ENCODE data around the gene HORMAD2.
A peak's percentile ranks its signal among the peaks of the same experiment; 100 is the strongest.

Gene HORMAD2, protein sequence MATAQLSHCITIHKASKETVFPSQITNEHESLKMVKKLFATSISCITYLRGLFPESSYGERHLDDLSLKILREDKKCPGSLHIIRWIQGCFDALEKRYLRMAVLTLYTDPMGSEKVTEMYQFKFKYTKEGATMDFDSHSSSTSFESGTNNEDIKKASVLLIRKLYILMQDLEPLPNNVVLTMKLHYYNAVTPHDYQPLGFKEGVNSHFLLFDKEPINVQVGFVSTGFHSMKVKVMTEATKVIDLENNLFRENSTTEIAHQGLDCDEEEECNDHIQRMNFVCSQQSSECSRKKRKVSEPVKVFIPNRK

DNA sequence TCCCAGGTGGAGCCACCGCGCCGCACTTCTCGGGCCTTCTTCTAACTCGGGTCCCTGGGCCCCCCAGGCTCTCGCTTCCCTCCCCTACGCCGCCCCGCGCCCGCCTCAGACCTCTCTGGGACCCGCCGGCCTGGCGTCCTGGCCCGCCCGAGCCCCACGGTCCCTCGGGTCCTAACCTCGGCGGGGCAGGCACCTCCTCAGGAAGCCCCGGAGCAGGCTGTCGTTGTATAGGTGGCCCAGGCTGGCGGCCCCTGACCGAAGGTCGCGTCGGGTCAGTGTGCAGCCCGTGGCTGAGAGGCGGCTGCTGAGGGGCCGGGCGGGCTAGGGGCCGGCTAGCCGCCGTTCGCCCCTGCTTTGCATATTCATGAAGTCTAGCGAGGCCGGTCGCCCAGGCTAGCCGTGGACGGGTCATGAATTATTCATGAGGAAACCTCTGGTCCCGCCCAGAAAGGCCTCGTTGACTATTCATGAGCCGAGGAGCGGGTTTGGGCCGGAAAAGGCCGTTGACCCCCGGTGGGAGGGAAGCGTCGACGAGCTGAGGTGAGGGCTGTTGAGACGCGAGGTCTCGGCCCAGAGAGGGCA, at the start of gene HORMAD2:
TSS of gene HORMAD2 (plus strand) at position 513 of the 582 bp plus-strand sequence. CDS start 13,489 bp downstream, outside the sequence.
- DNase-seq: peak in 1 of 2 donors; percentile 3

DNA sequence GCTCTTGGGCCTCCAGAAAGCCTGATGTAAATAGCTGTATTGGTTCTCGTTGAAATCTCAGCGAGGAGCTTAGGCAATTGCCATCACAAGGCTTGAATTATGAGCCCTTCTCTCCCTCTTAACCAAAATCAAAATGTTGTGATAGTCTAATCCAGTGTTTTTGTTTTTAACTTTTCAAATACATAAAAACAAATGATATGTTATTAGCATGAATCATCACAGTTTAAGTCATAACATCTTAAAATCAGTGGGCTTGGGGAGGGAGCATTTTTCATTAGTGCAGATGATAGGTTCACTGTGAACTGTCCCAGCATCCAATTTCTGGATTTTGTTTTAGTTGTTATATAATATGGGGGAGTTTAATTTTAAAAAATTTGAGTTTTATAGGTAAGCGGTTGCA, 48.9 kb upstream of the HORMAD2 start:
- no peak for DNase-seq

DNA sequence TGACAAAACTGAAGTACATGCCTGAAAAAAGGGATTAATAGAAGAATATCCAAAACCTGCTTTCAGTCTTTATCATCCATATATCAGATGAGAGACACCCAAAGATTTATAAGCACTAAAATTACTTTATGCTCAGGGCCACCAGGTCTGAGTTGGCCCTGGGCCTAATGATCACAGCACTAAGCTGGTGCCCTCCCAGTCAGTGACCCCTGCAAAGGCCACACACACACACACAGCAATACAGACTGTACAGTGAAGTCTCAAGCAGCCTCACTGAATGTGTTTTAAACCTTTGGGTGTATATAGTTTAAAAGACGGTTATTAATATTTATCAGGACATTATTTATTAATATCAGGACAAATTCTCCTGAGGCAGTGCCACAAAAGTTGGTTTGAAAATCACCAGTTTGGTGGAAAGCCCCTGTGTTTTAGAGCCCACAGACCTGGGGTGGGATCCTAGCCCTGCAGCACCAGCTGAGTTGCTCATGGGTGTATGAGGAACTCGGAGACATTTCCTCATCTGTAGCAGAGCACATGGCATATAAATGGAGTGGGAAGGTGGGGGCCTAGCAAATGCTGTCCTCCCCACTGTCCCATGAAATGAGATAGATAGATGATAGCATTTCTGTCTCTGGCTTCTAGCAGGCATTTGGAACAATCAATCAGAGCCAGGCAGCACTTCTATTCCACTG, 48.4 kb upstream of the HORMAD2 start:
- no peak for DNase-seq

DNA sequence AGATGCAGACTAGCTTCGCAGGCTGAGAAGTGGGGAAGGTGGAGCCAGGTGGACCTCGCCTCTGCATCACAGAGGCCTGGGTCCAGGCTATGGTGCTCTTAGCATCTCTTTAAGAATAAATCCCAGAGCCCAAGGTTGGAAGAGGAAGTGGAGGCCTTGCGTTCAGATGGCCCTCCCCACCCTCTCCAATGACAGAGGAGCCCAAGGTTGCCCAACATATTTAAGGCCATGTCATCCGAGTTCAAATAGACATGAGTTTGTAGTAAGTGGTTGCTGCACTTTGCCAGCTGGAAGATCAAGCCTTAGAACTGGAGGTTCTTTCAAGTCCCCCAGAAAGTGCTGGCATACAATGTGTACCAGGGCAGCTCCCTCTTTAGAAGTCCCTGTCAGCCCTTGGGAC, 47.1 kb upstream of the HORMAD2 start:
- peak in 1 of 2 donors; percentile 14 for DNase-seq

DNA sequence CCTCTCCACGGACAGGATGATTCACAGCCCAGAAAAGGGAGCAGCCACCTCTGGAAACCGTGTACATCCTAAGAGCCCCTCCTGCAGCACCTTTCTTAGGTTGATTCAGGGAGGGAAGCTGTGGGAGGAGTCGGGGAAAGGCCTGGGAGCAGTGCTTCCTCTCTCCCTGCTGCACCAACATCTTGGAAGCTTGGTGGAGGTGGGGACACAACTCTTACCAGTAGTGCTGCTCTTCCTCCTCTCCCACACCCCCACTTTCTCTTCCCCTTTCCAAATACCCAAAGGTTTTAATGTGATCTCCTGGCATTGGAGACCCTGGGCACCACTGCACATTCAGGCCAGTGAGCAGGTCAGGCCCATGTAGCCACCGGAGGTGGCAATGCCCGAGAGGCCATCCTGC, 46.4 kb upstream of the HORMAD2 start:
- no peak for DNase-seq

DNA sequence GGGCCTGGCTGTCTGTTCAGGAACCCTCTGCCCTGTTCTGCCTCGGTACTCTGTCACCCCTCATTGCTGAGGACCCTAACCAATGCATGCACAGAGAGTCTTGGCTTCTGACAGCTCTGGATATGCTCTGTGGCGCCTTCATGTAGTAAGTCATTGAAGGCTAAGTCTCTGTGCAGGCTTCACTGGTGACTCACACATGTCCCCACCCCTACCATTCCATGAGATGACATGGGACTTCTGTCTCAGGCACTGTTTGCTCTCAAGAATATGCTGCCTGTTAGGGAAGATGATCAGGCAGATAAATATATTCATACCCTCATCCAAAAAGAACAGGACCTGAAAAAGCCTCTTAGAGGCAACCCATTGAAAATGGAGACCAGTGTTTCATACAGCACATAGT, 43.6 kb upstream of the HORMAD2 start:
- no peak for DNase-seq

DNA sequence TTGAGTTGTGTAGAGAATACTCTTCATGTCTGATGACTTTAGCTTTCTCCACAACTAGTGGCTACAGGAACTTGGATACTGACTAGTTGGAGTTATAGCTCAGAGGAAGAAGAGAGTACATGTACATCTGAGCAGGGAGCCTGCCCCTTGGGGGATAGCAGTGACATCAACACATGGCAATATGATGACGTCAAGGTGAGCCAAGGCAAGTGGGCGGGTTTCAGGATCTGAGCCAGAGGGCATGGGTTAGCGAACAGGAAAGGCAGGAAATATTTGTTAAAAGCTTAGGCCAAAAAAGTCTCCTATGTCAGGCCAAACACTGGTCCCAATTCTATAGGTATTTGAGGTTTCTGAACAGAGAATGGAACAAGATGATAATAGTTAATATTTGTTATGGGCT, 42.0 kb upstream of the HORMAD2 start:
- DNase-seq: no peak

DNA sequence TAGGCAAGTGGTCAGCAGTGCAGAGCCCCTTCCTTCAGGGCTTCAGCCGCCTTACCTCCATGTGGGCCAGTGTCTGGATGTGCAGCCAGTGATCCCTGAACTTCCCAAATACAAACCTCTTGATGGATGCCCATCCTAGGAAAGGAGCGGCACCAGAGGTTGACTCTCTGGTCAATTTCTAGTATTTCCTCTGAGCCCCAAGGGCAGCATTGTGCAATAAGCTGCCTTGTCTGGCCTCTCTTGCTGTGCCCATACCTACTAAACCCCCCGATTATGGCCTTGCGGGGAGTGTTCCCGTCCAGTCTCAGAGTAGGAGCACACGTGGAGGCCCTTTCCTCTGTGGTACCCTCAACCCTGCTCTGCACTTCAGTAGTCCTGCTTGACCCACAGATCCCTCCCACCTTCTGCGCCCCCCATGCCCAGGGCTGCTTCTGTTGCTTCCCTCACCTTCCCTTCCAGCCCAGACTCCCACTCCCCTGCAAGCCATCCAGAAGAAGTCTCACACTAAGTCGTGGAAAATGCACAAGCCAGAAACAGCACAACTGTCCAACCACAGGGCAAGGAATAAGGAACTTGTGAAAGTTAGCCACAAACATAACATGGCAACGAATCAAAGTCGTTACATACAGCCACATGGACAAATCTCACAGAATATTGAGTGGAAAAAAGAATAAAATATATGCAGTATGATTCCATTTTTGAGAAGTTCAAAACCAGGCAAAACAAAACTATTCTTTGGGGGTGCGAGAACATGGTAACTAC, 39.6 kb upstream of the HORMAD2 start:
- DNase-seq: no peak

DNA sequence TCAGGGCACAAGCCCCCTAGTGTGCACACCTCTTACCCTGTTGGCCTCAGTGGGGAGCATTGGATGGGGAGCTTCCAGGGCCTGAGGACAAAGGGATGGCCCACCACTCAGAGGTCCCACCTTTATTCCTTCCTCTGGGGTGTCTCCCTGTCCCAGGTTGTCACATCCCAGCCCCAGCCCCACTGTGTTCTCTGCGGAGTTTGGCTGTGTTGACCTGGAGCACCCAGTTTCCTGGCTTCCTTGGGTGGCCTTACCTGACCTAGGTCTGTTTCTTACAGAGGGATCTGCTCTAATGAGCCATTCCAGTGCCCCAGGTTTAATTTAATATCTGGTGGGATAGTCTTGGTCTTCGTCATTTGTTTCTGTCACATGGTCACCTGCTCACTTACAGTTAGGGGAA, 38.8 kb upstream of the HORMAD2 start:
- DNase-seq: no peak

DNA sequence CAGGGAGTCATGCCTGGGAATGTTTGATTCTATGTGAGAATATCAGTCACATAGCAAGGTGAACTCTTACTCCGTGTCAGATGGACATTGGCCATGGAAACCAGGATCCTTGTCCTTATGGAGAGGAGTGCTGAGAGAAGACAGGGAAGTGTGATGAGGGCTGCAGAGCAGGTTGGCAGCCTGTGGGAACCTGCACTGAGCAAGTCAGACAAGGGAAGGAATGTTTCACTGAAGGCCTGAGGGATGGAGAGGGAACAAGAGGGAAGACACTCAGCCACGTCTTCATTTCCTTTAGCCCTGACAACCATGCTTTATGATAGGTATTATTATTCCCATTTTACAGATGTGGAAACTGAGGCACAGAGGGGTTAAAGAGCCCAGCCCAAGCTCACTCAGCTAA, 38.4 kb upstream of the HORMAD2 start:
- DNase-seq: no peak

DNA sequence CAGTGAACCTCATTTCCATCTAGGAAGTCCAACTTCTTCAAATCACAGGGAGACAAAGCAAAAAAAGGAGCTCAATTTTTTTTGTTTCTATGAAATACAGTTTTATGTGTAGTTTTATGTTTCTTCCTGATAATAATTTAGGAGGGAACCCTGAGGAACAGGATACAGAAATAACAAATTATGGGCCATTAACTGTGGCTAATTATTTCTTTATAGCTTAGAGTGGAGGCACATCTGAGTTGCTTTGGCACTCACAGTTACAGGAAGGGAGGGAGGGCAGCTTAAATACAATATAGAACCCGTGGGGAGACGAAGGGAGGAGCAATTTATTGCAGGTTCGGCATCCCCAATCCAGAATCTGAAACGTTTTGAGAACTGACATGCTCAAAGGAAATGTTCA, 37.1 kb upstream of the HORMAD2 start:
- no peak for DNase-seq

DNA sequence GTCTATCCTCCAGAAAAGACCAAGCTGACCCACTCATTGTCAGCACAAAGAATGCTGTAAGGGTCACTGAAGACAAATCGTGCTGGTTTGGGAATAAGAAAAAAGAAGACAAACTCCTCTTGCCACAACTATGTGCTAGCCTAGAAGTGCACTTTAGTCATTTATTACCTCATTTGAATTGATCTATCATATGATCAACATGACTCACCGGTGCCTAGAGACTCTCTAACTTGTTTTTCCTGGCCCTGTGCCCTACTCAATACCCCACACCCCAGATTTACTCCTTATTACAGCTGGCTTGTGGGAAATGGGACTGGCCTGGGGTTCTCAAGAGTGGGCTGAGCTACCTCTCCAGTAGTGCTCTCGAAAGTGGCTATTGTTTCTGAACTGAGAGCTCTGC, 35.9 kb upstream of the HORMAD2 start:
- DNase-seq: no peak

DNA sequence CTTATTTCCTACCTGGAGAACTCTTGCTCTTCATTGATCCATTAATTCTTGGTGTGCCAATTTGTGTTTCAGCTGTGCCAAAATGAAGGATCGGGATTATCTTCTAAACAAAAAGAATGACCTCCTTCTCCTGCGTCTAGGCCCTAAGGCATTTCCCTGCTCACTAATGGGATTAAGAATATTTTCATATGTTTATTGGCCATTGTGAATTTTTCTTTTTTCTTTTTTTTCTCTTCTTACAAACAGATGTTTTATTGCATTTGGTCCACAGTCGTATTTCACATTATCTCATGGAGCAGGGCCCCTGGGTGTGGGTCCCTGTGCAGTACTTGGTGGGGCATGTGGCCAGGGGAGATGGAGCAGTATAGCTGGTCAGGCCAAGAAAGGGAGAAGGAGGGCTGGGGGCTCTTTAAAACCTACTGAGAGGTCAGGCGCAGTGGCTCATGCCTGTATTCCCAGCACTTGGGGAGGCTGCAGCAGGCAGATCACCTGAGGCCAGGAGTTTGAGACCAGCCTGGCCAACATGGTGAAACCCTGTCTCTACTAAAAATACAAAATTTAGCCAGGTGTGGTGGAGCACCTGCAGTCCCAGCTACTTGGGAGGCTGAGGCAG, 35.3 kb upstream of the HORMAD2 start:
- DNase-seq: no peak

DNA sequence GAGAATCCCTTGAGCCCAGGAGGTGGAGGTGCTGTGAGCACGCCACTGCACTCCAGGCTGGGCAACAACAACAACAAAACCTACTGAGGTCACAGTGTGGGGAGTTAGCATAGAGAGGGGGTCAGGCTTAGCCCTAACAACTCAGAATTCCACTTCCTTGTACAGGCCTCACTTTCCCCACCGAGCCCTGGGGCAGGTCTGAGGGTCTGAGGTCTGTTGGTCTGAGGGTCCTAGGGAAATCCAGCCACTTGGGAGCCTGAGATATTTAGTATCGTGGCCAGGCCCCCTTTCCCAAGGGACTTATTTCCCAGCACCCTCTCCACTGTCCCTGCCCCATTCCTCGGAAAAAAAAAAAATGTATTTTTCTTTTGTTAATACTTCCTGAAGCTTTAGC, 34.8 kb upstream of the HORMAD2 start:
- no peak for DNase-seq

DNA sequence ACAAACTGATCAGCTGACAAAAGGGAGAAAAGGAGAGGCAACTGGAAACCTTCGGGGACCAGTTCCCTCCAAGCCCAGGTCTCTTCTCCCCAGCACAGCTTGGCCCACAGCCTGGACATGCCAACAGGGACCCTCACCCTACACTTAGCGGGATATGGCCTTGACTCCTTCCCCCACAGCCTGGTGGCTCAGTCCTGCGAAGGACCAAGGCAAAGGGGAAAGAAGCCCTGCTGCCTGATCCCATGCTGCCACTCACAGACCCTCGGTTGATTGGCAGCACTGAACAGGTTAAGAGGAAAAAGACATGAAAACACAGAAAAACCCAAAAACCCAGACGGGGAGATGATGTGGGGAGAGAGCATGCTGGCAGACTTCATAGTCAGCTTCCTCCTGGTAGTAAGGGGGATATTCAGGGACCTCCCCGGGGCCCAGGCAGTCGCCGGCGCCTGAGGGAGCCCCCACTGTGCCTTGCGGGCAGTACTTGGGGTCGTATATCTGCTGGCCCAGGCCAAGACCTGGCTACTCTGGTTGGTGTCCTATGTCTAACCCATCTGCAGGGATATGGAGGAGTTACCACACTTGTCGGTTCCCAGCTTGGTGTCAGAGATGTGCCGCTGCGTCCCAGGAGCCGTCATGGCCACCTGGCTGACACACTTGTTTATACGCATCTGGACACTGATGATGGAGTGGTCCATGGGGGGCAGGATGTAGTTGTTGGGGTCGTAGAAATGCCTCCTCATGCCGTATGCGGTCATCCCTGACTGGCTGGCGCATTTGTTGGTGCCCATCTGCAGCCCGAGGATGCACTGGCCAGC, 34.2 kb upstream of the HORMAD2 start:
- no peak for DNase-seq

DNA sequence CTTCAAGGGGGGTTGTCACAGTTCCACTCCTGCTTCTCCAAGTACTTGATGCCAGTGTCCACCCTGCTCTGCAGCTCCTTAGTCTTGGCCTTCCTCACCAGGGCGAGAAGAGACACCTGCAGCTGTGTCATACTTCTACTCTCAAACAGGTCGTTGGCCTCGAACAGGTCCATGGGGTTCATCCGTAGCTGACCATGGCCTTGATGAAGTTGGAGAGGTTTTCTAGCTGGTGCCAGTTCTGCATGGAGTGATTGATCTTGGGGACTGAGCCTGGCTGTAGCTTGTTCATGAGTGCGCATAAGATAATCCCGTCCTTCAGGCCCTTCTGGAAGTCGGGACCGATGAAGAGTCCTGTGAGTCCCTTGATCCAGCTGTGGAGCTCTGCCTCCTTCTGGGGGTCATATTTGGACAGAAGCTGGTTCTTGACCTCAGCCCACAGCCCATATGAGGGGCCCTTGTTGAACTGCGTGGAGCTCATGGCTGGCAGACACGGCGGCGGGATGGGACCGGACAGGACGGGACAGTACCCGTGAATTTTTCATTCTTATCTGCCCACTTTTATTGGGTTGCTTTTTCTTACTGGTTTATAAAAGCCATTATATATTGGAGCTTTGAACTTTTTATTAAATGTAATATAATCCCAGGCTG, 33.4 kb upstream of the HORMAD2 start:
- DNase-seq: no peak

DNA sequence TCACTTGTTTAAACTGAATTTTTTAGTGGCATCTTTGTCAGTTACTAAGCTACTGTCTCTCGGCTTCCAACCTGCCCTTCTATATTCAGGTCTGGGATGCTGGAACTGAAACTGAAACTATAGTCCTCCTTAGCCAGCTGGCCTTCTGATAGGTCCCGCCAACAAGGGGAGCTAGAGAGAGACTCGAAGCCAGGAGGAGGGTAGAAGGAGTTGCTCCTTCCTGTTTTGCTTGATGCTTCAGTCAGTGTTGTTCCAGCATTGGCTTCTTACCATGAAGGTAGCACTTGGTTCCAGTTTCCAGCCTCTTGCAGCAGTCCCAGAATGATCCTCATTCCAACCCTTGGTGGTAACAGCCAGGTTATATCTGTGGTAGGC, 32.9 kb upstream of the HORMAD2 start:
- peak; percentile 45 to 75 for DNase-seq

DNA sequence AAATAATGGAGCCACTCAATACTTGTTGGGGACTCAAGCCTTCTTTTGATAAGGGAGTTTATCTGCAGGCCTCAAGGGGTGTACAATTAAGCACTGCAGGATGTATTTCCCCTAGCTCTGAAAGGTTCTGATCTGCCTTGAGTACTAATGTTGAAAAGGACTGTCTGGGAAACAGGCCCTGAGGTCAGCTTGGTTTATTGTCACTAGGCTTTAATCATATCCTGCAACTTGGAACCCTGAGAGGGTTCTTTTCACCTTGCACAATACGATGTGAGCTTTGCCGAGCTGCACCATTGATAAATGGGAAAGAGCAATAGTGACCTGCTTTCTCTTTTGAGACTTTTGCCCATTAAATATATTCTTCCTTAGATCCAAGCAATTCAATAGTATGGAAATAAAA, 31.6 kb upstream of the HORMAD2 start:
- DNase-seq: no peak

DNA sequence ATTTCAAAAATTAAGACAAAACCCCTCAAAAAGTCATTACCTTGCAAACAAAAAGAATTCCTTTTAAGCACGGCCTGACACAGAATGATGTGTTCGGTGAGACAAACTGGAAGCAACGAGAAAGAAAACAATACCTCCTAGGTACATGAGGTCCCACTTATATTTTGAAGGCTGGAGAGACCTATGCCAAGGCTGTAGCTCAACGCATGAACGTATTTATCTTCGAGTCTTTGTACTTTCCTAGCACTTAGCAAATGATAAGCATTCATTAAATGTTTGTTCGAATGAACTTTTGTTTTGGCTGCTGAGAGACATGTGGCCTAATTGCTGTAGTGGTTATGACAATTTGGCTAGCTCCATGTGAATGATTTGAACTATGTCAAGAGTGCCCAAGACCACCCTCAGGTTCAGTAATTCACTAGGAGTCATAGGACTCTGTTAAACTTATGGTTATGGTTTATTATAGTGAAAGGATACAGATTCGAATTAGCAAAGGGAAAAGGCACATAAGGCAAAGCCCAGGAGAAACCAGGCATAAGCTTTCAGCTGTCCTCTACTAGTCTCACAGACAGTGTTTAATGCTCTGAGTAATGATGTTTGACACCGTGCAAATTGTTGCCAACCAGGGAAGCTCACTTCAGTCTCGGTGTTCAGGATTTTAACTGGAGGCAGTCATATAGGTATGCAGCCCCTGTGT, 26.0 kb upstream of the HORMAD2 start:
- no peak for DNase-seq

DNA sequence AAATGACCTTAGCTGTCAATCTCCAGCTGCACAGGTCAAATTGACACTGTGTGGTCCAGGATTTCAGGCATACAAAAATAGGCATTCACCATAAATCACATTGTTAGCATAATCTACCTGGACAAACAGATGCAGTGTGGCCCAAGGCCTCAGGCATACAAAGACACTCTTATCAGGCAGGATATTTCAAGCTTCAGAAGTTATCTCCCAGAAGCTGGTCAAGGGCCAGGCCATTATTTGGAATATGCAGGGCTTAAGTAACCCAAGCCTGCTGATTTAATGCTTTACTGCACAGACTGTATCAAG, 25.5 kb upstream of the HORMAD2 start:
- no peak for DNase-seq

DNA sequence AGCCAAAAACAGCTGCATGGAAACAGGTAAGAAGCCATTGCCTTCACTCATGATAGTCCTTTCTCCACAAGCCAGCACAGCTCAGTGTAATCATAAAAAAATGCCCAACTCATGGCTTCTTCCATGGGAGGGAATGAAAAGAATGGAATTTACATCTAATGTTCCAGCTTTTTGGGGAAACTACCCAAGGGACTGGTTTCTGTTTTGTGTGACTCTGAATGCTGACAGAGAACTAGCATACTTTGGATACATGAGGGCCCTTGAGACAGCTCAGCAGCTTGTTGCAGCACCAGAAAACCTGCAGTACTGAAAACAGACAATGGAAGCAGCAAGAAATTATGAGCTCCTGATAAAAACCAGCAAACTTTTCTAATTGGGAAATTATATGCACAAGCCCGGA, 24.2 kb upstream of the HORMAD2 start:
- DNase-seq: no peak
